NOMO-1 treated with dmso at 0.1 percent for 144 hours (cell line): ENCODE measurements around the gene SMIM35.
"Not testable (repeated sequence)": the region's sequence is repeated elsewhere in the genome, so short reads cannot be mapped to it uniquely, and the experiment has no call there.

Source experiments
- DNase-seq: peaks from one replicate; lab custom pipeline; 2025; ENCODE audit not compliant: unreplicated experiment; lab: John Stamatoyannopoulos, UW

Gene SMIM35

DNA sequence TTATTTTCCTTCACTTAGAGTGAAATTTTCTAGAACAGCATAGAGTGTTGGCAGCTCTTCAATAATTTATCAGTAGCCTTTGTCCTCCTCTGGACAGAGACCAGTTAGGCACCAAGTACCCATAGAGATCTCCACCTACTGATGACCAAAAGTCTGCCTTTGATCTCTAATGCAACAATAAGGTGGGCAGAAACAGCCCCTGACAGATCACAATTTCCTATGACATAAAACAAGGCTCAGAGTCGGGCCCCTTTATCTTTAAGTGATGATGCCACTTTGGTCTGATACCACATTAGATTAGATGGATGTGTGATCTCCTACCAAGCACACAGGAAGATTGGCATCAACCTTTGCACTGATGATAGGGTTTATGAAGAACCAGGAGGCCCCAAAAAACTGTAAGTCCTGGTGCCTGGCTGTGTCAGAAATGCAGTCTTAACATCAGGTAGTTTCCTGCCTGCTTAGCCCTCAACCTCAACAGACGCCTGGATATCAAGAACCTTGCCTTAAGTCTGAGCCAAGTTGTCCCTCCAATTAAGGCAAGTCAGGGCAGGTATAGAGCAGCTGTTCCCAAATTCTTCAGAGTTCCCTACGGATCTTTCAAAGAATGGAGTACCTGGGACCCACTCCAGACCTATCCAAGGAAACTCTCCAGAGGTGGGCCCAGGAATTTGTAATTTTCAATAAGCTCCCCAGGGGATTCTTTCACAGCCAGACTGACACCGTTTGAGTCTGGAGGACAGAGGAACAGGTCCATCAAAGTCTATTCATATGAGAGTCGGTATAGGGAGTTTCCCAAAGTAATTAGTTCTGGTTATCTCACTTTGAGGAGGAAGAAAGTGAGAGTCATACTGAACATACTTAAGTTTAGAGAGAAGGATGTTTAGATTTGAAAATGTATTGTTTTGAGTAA is 40.5 kb downstream of the SMIM35 start:
- DNase-seq: no peak

DNA sequence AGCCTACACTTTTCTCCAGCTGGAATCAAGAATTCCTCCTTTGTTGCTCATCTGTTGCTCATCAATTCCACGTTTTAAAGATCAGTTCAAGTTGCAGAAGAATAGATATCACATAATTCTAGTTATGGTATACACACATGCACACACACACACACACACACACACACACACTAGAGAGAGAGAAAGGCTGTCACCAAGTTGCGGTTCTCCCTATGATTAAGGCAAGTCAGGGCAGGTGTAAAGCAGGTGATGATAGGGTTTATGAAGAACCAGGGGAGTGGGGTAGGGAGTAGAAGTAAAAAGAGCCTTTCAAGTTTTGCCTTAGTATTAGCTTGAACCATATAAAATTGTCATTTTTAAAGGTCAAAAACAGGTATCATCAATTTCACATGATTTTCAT is 41.6 kb downstream of the SMIM35 start:
- no peak for DNase-seq

DNA sequence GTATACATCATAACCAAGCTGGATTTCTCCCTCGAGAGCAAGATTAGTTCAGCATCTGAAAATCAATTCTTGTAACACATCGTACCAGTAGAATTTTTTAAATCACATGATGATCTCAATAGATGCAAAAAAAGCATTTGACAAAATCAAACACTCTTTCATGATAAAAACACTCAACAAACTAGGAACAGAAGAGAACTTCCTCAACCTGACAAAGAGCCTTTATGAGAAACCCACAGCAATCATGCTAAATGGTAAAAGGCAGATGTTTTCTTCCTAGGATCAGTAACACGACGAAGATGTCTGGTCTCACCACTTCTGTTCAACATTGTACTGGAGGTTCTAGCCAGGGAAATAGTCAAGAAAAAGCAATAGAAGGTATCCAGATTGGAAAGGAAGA is 44.0 kb downstream of the SMIM35 start:
- no peak for DNase-seq

DNA sequence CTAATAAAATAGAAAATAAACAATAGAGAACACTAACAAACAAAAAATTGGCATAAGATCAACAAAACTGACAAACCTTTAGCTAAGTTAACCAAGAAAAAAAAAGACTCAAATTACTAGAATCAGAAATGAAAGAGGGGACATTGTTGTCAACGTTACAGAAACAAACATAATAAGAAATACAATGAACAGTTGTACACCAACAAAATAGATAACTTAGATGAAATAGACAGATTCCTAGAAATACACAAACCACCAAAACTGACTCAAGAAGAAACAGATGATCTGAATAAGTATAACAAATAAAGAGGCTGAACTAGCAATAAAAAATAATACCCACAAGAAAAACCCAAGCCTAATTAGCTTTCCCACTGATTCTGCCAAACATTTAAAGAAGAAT is 44.6 kb downstream of the SMIM35 start:
- DNase-seq: no peak

DNA sequence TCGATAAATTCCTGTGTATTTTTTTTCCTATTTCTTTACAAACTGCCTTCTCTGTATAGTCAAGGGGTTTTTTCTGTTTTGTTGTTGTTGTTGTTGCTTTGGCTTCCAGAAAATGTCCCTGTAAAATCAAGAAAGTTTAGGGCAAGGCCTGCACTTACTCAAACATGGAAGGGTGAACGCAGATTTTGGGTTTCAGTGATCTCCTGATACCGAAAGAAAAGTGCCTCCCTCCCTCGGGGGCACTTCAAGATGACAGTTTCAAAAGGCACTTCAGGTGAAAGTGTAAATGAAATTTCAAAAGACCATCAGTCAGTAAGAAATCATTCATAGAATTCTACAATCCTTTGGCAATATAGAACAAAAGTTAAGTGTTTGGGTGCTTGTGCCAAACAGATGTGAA is 53.3 kb downstream of the SMIM35 start:
- no peak for DNase-seq

DNA sequence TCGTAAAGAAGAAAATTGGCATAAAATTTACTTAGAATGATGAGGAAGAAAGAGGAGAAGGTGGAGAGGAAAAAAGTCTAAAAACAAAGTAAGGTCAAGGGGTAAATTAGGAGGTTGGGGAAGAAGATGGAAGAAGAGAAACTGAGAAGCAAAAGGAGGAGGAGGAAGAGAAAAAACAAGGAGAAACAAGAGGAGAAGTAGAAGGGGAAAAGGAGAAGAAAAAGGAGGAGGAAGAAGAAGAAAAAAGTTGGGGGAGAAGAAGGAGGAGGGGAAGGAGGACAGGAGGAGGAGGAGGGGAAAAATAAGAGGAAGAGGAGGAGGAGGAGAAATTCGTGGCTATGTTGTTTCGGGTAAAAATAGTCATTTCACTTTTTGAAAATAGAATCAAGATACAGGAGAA is 58.1 kb downstream of the SMIM35 start:
- DNase-seq: no peak

DNA sequence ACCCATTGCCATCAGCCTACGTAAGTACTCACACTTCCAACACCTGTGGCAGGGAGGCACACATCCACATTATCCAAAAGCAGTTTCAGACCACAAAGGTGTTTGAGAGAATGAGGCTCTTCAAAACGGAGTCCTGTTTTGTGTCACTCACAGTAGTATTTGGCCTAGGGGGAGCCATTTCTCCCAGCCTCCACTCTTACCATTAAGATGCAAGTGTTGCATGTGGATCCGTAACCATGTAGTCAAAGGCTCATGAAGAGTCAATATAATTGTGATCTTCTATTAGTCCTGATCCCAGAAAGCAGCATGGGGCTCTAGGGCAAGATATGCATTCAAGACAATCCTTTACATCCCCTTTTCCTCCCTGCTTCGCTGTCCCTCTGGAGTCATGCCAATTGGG is 59.1 kb downstream of the SMIM35 start:
- DNase-seq: no peak

DNA sequence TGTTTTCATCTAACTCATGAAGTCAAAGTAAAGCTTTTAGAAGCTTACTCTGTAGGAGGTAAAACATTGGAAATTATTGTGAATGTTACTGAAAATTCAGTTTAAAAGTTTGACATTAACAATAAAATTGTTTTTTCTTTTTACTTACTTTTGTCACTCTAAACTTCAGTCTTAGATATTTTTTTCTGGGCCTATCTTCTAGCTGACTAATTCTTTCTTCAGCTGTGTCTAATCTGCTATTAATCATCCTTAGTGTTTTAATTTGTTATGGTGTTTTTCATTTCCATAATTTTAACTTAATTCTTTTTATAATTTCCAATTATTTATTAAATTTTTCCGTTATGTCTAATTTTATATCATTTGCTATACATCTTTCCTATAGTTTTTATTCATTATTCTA is 65.6 kb downstream of the SMIM35 start:
- DNase-seq: no peak

DNA sequence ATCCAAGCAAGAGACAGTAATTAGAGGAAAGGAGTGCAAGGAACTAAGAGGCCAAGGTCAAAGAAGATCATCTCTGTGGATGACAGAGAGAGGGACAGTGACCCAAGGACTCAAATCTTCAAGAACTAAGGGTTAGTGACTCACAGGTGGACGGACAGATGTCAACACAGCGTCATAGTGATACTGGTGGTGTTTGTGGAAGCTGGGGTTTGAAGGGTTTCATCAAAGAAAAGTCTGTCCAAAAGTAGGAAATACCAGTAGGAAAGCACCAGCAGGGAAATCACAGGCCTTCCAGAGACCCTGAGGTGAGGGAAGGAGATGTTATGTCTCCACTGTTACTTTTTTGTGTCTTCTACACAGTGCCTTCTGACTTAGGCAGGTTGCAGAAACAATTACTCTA is 68.4 kb downstream of the SMIM35 start:
- no peak for DNase-seq

DNA sequence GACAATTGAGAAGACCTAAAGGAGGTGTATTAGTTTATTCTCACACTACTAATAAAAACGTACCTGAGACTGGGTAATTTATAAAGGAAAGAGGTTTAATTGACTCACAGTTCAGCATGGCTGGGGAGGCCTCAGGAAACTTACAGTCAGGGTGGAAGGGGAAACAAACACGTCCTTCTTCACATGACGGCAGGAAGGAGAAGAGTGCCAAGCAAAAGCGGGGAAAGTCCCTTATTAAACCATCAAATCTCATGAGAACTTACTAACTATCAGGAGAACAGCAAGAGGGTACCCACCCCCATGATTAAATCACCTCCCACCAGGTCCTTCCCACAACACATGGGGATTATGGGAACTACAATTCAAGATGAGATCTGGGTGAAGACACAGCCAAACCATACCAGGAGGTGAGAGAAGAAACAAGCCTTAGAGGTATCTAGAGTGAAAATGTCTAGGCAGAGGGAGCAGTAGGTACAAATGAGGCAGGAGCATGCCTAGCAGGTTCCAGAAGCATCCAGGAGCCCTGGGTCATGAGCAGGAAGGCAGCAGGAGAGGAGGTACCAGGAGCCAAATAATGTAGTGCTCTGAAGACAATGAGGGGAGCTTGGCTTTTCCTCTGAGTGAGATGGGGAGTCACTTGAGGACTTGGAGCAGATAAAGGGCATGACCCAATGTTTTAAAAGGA is 69.0 kb downstream of the SMIM35 start:
- no peak for DNase-seq

DNA sequence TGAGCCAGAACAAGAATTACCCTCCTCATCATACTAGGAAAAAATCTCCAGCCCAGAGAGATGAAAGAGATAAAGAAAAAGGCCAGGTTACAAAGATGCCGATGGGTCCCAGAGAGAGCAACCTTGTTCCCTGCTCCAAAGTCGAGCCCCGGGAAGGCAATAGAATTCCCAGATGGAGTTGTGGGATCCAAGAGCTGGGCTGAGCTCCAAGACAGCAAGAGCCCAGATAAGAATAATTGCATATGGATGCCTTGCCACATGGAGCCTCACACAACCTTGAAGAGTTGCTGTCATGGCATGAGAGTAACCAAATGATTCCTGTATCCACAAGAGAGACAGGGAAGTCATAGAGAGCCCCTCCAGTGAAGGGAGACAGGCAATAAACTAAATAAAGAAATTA is 69.7 kb downstream of the SMIM35 start:
- no peak for DNase-seq

DNA sequence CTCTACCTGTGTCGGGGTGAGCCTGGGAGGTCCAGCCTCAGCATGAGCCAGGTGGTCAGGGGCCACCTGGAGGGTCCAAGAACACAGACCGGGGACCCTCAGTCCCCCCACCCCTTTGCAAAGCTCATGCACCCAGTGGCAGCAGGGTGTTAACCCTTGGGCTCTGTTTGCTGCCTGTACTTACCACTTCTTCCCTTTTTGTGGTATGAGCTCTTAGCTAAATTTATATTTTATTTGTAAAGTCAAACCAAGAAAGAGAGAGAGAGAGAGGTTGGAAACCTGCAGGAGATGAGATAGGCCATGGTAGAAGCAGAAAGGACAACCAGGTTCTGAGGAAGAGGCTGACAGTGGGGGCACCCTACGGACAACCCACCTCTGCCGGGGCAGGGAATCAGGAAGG is 70.7 kb downstream of the SMIM35 start:
- peak; percentile 18 for DNase-seq

DNA sequence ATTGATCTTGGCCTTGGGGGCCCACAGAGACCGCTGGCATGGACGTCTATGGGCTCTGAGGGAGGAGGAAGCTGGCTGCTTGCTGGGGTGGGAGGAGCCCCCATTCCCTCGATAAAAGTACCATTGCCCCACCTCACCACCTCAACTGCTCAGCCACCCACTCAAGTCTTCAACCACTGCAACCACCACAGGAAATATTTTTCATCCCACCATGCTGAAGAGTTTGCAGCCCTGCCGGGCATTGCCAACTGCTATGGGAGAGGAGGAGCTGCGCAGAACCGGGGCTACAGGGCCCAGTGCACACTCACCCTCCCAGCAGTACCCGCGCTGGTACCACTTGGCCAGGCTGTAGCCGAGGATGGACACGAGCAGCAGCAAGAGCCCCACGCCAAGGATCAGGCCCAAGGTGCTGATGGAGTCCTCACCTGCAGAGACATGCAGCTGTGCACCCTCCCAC is 71.3 kb downstream of the SMIM35 start:
- DNase-seq: no peak

DNA sequence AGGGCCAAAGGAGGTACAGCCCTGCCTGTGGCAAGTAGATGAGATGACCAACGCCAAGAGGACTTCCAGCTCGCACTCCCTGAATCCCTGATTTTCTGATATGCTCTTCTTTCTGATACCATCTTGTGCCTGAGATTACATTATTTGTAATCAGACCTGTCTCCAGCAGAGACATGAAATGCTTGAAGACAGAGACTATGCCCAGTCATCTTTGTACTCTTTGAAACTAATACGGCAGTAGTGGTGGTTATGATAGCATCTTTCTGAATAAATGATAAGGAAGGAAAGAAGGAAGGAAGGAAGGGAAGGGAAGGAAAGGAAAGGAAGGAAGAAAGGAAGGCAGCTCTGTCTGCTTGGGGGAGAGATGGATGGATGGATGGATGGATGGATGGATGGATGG is 72.7 kb downstream of the SMIM35 start:
- no peak for DNase-seq

DNA sequence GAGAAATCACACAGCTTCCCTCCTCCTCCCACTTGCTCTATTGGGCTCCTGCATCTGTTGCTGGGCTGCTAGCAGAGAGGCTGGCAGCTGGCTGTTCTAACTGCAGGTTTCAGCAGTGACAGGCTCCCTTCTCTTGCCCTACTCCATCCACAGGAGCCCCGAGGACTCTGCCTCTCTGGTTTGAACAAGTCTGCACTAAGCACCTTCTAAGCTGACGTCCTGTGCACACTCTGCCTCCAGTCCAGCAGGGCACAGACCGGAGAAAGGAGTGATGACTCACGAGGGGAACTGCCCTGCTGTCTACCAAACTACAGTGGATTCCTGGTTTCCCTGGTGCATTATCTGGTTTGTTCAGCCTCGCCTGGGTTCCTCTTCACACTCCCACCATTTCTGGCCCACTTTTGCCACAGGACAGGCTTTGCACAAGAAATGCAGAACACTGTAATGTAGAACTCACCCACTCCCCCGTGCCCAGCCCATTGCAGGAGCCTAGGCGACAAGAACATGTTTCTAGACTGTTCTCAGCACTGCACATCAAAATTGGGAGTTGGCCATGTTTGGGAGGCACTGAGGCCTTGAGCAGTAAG is 74.6 kb downstream of the SMIM35 start:
- peak; percentile 68 for DNase-seq

DNA sequence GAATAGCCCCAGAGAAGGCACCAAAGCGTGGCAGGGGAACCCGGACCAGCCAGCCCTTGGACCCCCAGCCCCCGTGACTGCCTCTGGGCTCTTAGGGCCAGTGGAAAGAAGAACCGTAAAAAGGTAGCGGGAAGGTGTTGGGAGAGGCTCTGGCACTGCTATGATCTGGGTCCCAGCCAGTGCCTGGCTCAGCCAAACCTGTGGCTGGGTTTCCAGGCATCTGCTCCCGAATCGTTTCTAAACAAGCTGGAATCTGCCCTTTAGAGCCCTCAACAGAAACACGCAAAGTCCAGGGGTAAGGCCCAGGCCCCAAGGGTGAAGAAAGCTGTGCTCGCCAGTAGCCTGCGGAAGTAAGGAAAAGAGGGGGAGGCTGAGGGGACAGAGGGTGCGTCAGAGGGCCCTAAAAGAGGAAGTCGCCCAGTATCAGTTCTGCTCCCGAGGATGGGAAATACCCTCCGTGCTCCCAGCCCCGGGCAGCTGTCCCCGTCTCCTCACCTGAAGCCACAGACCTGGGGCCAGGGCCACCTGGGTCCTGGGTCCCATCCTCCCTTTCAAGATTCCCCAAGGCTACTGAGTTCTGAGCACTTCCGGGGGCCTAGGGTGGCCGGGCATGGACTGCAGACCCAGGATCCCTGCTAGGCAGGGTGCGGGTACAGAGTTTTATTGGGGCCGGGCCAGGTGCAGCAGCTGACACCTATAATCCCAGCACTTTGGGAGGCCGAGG is 75.9 kb downstream of the SMIM35 start:
- DNase-seq: peak; percentile 96

DNA sequence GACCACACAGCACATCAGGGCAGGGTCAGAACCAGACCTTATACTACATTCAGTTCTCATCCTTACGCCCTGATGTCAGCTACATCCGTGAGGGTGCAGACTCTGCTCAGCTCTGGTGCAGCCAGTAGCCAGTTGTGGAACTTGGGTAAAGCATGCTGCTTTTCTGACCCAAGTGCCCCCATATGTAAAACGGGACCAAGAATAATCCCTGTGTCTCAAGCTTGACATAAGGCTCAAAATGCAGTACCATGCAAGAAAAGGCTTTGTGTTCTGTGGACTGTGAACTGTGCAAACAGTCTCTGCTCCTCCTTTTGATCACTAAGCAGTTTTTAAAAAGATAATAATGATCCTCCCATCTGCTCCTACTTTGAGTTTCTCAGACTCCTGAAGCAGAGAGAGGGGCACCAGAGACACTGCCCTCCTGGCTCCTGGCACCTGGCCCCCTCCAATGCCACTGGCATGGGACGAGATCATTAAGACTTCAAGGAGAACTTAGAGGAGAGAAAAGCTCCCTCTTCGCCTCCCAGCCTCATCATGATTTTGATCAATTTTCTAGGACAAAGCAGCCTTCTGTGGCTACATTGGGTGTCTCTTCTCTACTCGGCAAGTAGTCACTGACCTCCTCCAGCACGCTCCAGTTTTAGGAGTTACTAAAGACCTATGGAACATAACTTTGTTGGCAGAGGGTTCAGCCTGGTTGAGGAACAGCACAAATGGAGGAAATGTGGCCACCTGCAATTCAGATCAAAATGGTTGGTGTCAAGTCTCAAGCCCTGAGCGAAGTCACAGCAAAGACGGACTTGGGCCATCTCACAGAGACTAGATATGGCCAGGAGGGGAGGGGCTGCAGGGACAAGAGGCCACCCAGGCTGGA is 76.7 kb downstream of the SMIM35 start:
- DNase-seq: no peak

DNA sequence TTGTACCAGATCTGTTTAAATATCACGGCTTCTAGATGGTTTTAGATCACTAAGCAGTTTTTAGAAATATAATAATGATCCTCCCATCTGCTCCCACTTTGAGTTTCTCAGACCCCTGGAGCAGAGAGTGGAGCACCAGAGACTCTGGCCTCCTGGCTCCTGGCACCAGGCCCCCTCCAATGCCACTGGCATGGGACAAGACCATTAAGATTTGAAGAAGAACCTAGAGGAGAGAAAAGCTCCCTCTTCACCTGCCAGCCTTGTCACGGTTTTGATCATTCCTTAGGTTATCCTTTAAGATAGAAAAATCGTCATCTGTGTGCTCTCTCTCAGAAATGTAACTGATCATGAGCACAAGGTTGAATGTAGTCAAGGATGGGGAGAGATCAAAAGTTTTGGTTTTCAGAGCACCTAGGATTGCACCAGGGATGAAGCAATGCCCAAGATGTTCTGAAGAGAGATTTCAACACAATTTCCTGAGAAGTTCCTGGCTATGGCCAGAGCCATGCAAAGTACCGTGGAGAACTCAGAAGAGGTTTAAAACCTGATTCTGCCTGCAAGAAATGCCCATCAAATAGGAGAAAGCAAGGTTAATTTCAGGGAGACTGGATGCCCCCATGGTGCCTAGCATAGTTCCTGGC is 78.4 kb downstream of the SMIM35 start:
- peak; percentile 22 for DNase-seq

DNA sequence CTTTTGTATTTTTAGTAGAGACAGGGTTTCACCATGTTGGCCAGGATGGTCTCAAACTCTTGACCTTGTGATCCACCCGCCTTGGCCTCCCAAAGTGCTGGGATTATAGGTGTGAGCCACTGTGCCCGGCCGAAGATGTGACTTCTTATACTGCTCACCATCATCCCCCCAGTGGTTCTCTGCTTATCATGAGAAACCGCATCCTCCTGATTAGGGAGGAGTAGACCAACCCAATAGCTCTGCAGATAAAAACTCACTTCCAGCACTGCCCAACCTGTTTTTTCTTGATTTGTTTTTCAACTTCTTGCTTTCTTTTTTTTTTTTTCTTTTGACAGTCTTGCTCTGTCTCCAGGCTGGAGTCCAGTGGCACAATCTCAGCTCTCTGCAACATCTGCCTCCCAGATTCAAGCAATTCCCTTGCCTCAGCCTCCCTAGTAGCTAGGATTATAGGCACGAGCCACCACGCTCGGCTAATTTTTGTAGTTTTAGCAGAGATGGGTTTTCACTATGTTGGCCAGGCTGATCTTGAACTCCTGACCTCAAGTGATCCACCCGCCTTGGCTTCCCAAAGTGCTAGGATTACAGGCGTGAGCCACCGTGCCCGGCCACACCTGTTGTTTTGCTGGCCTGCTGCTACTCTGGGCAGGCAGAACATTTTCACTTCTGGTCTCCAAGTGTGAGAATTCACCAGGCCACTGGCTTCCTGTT is 79.0 kb downstream of the SMIM35 start:
- DNase-seq: not testable (repeated sequence)
